ENCODE results near the gene TRAK1.

The TRAK1 gene

GRCh38 chr3:42130007-42130328, 38.8 kb downstream of the TRAK1 start:
- no peaks in the 10 kb centered on the region for H3K4me1 ChIP-seq (ENCODE audit: control insufficient read depth in 1 of 2, insufficient read depth in 1 of 2, low read depth in 1 of 2, low read length in 1 of 2)
- TF ChIP-seq CTCF (IDR thresholded peaks at IDR 0.05), result no peak
- H3K27me3 ChIP-seq, result no peaks in the 10 kb centered on the region
- H3K27ac ChIP-seq, result no peak overlapping the region
- no peak overlapping the region for H3K4me3 ChIP-seq (ENCODE audit: low read depth in 1 of 2, low read length in 1 of 2)
- no peaks in the 10 kb centered on the region for H3K9me3 ChIP-seq
- peaks cover 10% of the 10 kb centered on the region for H3K36me3 ChIP-seq

- TF ChIP-seq CTCF (IDR thresholded peaks at IDR 0.05), result no peak
- Histone ChIP-seq H3K27ac (no peak overlapping the region), H3K27me3 (no peaks in the 10 kb centered on the region), H3K36me3 (peaks cover 6% of the 10 kb centered on the region), H3K4me3 (ENCODE audit: low read depth in 1 of 2, low read length in 1 of 2) (no peak overlapping the region), H3K4me1 (ENCODE audit: control insufficient read depth in 1 of 2, insufficient read depth in 1 of 2, low read depth in 1 of 2, low read length in 1 of 2) (no peaks in the 10 kb centered on the region), H3K9me3 (no peaks in the 10 kb centered on the region)
Observed at GRCh38 chr3:42130329-42131070, 39.3 kb downstream of the TRAK1 start.

GRCh38 chr3:42133500-42134298, 42.5 kb downstream of the TRAK1 start:
- Histone ChIP-seq H3K27ac (no peak overlapping the region), H3K36me3 (no peaks in the 10 kb centered on the region), H3K9me3 (no peaks in the 10 kb centered on the region), H3K4me3 (ENCODE audit: low read depth in 1 of 2, low read length in 1 of 2) (no peak overlapping the region), H3K27me3 (no peaks in the 10 kb centered on the region), H3K4me1 (ENCODE audit: control insufficient read depth in 1 of 2, insufficient read depth in 1 of 2, low read depth in 1 of 2, low read length in 1 of 2) (no peaks in the 10 kb centered on the region)
- no peak for TF ChIP-seq CTCF (IDR thresholded peaks at IDR 0.05)

GRCh38 chr3:42134867-42135464, 43.8 kb downstream of the TRAK1 start:
- no peak overlapping the region for H3K27ac ChIP-seq
- H3K4me3 ChIP-seq (ENCODE audit: low read depth in 1 of 2, low read length in 1 of 2), result no peak overlapping the region
- no peaks in the 10 kb centered on the region for H3K9me3 ChIP-seq
- H3K27me3 ChIP-seq, result no peaks in the 10 kb centered on the region
- no peaks in the 10 kb centered on the region for H3K4me1 ChIP-seq (ENCODE audit: control insufficient read depth in 1 of 2, insufficient read depth in 1 of 2, low read depth in 1 of 2, low read length in 1 of 2)
- TF ChIP-seq CTCF (IDR thresholded peaks at IDR 0.05), result no peak
- no peaks in the 10 kb centered on the region for H3K36me3 ChIP-seq

- TF ChIP-seq CTCF (IDR thresholded peaks at IDR 0.05), result no peak
- no peaks in the 10 kb centered on the region for H3K9me3 ChIP-seq
- no peak overlapping the region for H3K4me3 ChIP-seq (ENCODE audit: low read depth in 1 of 2, low read length in 1 of 2)
Observed at GRCh38 chr3:42139621-42140453, 48.7 kb downstream of the TRAK1 start.

More at GRCh38 chr3:42139621-42140453, 48.7 kb downstream of the TRAK1 start:
- no peaks in the 10 kb centered on the region for H3K36me3 ChIP-seq
- no peaks in the 10 kb centered on the region for H3K27me3 ChIP-seq
- H3K27ac ChIP-seq, result no peak overlapping the region
- H3K4me1 ChIP-seq (ENCODE audit: control insufficient read depth in 1 of 2, insufficient read depth in 1 of 2, low read depth in 1 of 2, low read length in 1 of 2), result no peaks in the 10 kb centered on the region
